ENCODE data around the gene PLCB3. TPM values are rescaled to one million over a fixed set of nuclear protein-coding genes. Genes with fewer than 3 reads are reported as not detected.

The PLCB3 gene
- total and polyA plus RNA-seq, 2 of the 13 experiments (the other 11 are each of a cell fraction or from before 2014, with no cell fraction given): 7.5 to 13.8 TPM

DNA sequence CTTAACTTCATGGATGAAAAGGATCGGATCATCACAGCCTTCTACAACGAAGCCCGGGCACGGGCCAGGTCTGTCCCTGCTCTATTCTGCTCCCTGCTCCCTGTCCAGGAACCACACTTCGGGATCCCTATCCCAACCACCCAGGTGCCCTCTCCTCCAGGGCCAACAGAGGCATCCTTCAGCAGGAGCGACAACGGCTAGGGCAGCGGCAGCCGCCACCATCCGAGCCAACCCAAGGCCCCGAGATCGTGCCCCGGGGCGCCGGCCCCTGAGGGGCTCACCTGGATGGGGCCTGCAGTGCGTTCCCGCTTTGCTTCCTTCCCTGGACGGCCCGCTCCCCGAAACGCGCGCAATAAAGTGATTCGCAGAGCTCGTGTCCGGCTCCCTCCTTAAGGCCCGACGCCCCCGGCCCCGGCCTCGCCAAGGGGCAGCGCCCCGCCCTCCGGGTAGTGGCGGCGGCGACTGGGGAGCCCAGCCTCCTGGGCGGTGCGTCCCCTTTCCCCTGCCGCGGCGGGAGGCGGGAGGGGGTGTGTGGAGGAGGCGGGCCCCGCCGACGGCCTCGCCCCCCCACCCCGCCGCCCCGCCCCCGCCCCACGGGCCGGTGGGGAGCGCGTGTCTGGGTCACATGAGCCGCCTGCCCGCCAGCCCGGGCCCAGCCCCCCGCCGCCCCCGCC is 17.3 kb upstream of the PLCB3 start, which contains the start of gene VEGFB (continued):
- TF ChIP-seq MEF2D (CRISPR knock-in tag; IDR thresholded peaks at IDR 0.05) (0 out of 2 replicates have a peak, but pooled peaks have one; percentile 48), HNRNPK (IDR thresholded peaks at IDR 0.05; ENCODE audit: low read depth, low read length, poor library complexity, severe bottlenecking) (peak; percentile 36), ZNF136 (CRISPR knock-in tag; IDR thresholded peaks at IDR 0.05; ENCODE audit: low read depth) (0 out of 2 replicates have a peak, but pooled peaks have one; percentile 31), RARA (CRISPR knock-in tag; IDR thresholded peaks at IDR 0.05) (peak; percentile 7; the same call in 1 of the 2 replicates), ZNF510 (CRISPR knock-in tag; IDR thresholded peaks at IDR 0.05; ENCODE audit: low read depth) (no peak), KDM3A (CRISPR knock-in tag; IDR thresholded peaks at IDR 0.05; ENCODE audit: low read depth) (0 out of 2 replicates have a peak, but pooled peaks have one; percentile 29), ZBTB38 (CRISPR knock-in tag; IDR thresholded peaks at IDR 0.05) (peak; percentile 70), JDP2 (CRISPR knock-in tag; IDR thresholded peaks at IDR 0.05; ENCODE audit: borderline replicate concordance) (no peak), NFYC (CRISPR knock-in tag; IDR thresholded peaks at IDR 0.05) (no peak)
- TF ChIP-seq, protein P1, sequence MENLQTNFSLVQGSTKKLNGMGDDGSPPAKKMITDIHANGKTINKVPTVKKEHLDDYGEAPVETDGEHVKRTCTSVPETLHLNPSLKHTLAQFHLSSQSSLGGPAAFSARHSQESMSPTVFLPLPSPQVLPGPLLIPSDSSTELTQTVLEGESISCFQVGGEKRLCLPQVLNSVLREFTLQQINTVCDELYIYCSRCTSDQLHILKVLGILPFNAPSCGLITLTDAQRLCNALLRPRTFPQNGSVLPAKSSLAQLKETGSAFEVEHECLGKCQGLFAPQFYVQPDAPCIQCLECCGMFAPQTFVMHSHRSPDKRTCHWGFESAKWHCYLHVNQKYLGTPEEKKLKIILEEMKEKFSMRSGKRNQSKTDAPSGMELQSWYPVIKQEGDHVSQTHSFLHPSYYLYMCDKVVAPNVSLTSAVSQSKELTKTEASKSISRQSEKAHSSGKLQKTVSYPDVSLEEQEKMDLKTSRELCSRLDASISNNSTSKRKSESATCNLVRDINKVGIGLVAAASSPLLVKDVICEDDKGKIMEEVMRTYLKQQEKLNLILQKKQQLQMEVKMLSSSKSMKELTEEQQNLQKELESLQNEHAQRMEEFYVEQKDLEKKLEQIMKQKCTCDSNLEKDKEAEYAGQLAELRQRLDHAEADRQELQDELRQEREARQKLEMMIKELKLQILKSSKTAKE (CRISPR knock-in tag; IDR thresholded peaks at IDR 0.05; ENCODE audit: borderline replicate concordance): 0 out of 2 replicates have a peak, but pooled peaks have one; percentile 38
- TF ChIP-seq, protein P2, sequence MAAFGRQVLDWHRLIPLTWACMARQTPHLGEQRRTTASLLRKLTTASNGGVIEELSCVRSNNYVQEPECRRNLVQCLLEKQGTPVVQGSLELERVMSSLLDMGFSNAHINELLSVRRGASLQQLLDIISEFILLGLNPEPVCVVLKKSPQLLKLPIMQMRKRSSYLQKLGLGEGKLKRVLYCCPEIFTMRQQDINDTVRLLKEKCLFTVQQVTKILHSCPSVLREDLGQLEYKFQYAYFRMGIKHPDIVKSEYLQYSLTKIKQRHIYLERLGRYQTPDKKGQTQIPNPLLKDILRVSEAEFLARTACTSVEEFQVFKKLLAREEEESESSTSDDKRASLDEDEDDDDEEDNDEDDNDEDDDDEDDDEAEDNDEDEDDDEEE (CRISPR knock-in tag; IDR thresholded peaks at IDR 0.05): peak; percentile 41; the same call in 1 of the 2 replicates
- TF ChIP-seq, protein P3, sequence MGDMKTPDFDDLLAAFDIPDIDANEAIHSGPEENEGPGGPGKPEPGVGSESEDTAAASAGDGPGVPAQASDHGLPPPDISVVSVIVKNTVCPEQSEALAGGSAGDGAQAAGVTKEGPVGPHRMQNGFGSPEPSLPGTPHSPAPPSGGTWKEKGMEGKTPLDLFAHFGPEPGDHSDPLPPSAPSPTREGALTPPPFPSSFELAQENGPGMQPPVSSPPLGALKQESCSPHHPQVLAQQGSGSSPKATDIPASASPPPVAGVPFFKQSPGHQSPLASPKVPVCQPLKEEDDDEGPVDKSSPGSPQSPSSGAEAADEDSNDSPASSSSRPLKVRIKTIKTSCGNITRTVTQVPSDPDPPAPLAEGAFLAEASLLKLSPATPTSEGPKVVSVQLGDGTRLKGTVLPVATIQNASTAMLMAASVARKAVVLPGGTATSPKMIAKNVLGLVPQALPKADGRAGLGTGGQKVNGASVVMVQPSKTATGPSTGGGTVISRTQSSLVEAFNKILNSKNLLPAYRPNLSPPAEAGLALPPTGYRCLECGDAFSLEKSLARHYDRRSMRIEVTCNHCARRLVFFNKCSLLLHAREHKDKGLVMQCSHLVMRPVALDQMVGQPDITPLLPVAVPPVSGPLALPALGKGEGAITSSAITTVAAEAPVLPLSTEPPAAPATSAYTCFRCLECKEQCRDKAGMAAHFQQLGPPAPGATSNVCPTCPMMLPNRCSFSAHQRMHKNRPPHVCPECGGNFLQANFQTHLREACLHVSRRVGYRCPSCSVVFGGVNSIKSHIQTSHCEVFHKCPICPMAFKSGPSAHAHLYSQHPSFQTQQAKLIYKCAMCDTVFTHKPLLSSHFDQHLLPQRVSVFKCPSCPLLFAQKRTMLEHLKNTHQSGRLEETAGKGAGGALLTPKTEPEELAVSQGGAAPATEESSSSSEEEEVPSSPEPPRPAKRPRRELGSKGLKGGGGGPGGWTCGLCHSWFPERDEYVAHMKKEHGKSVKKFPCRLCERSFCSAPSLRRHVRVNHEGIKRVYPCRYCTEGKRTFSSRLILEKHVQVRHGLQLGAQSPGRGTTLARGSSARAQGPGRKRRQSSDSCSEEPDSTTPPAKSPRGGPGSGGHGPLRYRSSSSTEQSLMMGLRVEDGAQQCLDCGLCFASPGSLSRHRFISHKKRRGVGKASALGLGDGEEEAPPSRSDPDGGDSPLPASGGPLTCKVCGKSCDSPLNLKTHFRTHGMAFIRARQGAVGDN (CRISPR knock-in tag; IDR thresholded peaks at IDR 0.05): peak; percentile 58
- TF ChIP-seq, protein P4, sequence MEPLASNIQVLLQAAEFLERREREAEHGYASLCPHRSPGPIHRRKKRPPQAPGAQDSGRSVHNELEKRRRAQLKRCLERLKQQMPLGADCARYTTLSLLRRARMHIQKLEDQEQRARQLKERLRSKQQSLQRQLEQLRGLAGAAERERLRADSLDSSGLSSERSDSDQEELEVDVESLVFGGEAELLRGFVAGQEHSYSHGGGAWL (CRISPR knock-in tag; IDR thresholded peaks at IDR 0.05): peak; percentile 50; the same call in 1 of the 2 replicates
